HepG2 (cell line): ENCODE results near the gene RRP36. TPM values are rescaled to one million over a fixed set of nuclear protein-coding genes. Genes with fewer than 3 reads are reported as not detected.

Experiments
- ARID2 ChIP-seq: sonication (generic); formaldehyde crosslinking; IDR thresholded peaks from 2 replicates; pipeline ENCODE4 v1.8.1; 2022; ENCODE audit warnings: mild to moderate bottlenecking, missing genetic modification reagents, borderline replicate concordance
- ARNT2 ChIP-seq: sonication (generic); formaldehyde crosslinking; IDR thresholded peaks from 2 replicates; pipeline ENCODE4 v1.8.0; 2022; ENCODE audit warnings: mild to moderate bottlenecking, low read depth, missing genetic modification reagents, moderate library complexity
- BRCA1 ChIP-seq: sonication (generic); formaldehyde crosslinking; IDR thresholded peaks from 2 replicates; pipeline ENCODE4 v1.4.0; 2020; ENCODE audit warnings: missing genetic modification reagents
- ELF3 ChIP-seq: IDR thresholded peaks from 2 replicates; pipeline ENCODE4 v1.6.1; 2016; ENCODE audit warnings: missing genetic modification reagents, missing compliant biosample characterization
- FOSL2 ChIP-seq: sonication (generic); formaldehyde crosslinking; IDR thresholded peaks from 2 replicates; pipeline ENCODE4 v1.4.0; 2020; ENCODE audit warnings: missing genetic modification reagents
- KDM5A ChIP-seq: fragments of 200-600 bp; sonication (generic); IDR thresholded peaks from 2 replicates; pipeline ENCODE4 v1.7.0; 2018; ENCODE audit warnings: antibody characterized with exemption, mild to moderate bottlenecking, low read length, borderline replicate concordance
- KLF11 ChIP-seq: IDR thresholded peaks from 2 replicates; pipeline ENCODE4 v1.6.1; 2016; ENCODE audit warnings: missing compliant biosample characterization
- MED13 ChIP-seq: sonication (generic); formaldehyde crosslinking; IDR thresholded peaks from 2 replicates; pipeline ENCODE4 v1.5.0; 2020; ENCODE audit warnings: missing genetic modification reagents
- NKX3-1 ChIP-seq: sonication (generic); formaldehyde crosslinking; IDR thresholded peaks from 2 replicates; pipeline ENCODE4 v1.5.0; 2020; ENCODE audit warnings: missing genetic modification reagents
- NR2F1 ChIP-seq, 2 experiments: fragments of 450-650 bp in 1 of 2; formaldehyde crosslinking in 1 of 2; IDR thresholded peaks; 2 replicates each; pipeline versions ENCODE4 v1.5.0 to v1.6.1; 2016 to 2020; ENCODE audit warnings: mild to moderate bottlenecking in 1 of 2, missing compliant biosample characterization in 1 of 2, missing genetic modification reagents in 1 of 2, moderate library complexity in 1 of 2
- SAP130 ChIP-seq: IDR thresholded peaks from 2 replicates; pipeline ENCODE4 v1.6.1; 2016; ENCODE audit warnings: low read depth
- SIN3A ChIP-seq: IDR thresholded peaks from 2 replicates; pipeline ENCODE4 v1.6.1; 2011; ENCODE audit warnings: low read depth, mild to moderate bottlenecking, control low read depth, low read length, borderline replicate concordance
- TBP ChIP-seq: sonication (generic); formaldehyde crosslinking; IDR thresholded peaks from 2 replicates; pipeline ENCODE4 v1.5.0; 2020; ENCODE audit warnings: missing genetic modification reagents
- TGIF2 ChIP-seq: IDR thresholded peaks from 2 replicates; pipeline ENCODE4 v1.6.1; 2016; ENCODE audit warnings: control low read depth, missing compliant biosample characterization
- ZBTB1 ChIP-seq: sonication (generic); formaldehyde crosslinking; IDR thresholded peaks from 2 replicates; pipeline ENCODE4 v1.4.0; 2020; ENCODE audit warnings: missing genetic modification reagents, borderline replicate concordance
- ZKSCAN1 ChIP-seq: fragments of 150-350 bp; IDR thresholded peaks from 2 replicates; pipeline ENCODE4 v1.6.1; 2014; ENCODE audit warnings: low read length
- ZNF468 ChIP-seq: sonication (generic); formaldehyde crosslinking; IDR thresholded peaks from 2 replicates; pipeline ENCODE4 v1.8.0; 2022; ENCODE audit warnings: mild to moderate bottlenecking, moderate library complexity, missing genetic modification reagents
- ZNF550 ChIP-seq: sonication (generic); formaldehyde crosslinking; IDR thresholded peaks from 2 replicates; pipeline ENCODE4 v1.4.0; 2020; ENCODE audit warnings: mild to moderate bottlenecking, missing genetic modification reagents, borderline replicate concordance
- ZNF850 ChIP-seq: sonication (generic); formaldehyde crosslinking; conservative IDR thresholded peaks from 2 replicates; pipeline ENCODE4 v1.9.0; 2021; ENCODE audit warnings: mild to moderate bottlenecking, missing genetic modification reagents
- polyA plus RNA-seq, 8 experiments: library from polyadenylated mRNA; depleted of rRNA in 3 of 8; stranded (reverse) in 7 of 8; unstranded in 1 of 8; fragments of >200 nt; fragmentation: Illumina TruSeq in 4 of 8; extraction: Trizol in 4 of 8; gene quantifications; 2 replicates each; pipeline versions ENCODE4 v1.2.1 to v1.2.3, GENCODE V29; 2011 to 2016; ENCODE audit warnings: low read depth in 4 of 8, missing spikeins in 1 of 8, mixed read lengths in 1 of 8; ENCODE audit not compliant: insufficient read depth in 1 of 8
- total RNA-seq, 5 experiments: library from RNA; depleted of rRNA; stranded (reverse); fragments of >200 nt; fragmentation: Illumina TruSeq; extraction: Trizol; gene quantifications; 2 replicates each; pipeline ENCODE4 v1.2.3, GENCODE V29; 2016; ENCODE audit warnings: low read depth in 1 of 5
- TF ChIP-seq, protein P1 (sequence below): sonication (generic); formaldehyde crosslinking; IDR thresholded peaks from 2 replicates; pipeline ENCODE4 v1.8.1; 2022; ENCODE audit warnings: low read depth, mild to moderate bottlenecking, missing genetic modification reagents
- TF ChIP-seq, protein P2 (sequence below): sonication (generic); formaldehyde crosslinking; IDR thresholded peaks from 2 replicates; pipeline ENCODE4 v1.9.0; 2021; ENCODE audit warnings: missing genetic modification reagents, mild to moderate bottlenecking, borderline replicate concordance
- TF ChIP-seq, protein P3 (sequence below): sonication (generic); formaldehyde crosslinking; IDR thresholded peaks from 2 replicates; pipeline ENCODE4 v1.5.0; 2020; ENCODE audit warnings: mild to moderate bottlenecking, missing genetic modification reagents
- TF ChIP-seq, protein P4 (sequence below): sonication (generic); formaldehyde crosslinking; IDR thresholded peaks from 2 replicates; pipeline ENCODE4 v1.5.1; 2020; ENCODE audit warnings: mild to moderate bottlenecking, missing genetic modification reagents, borderline replicate concordance

RRP36 gene
- total and polyA plus RNA-seq, 2 of the 13 experiments (the other 11 are each of a cell fraction or from before 2014, with no cell fraction given): 29.5 to 144 TPM

DNA sequence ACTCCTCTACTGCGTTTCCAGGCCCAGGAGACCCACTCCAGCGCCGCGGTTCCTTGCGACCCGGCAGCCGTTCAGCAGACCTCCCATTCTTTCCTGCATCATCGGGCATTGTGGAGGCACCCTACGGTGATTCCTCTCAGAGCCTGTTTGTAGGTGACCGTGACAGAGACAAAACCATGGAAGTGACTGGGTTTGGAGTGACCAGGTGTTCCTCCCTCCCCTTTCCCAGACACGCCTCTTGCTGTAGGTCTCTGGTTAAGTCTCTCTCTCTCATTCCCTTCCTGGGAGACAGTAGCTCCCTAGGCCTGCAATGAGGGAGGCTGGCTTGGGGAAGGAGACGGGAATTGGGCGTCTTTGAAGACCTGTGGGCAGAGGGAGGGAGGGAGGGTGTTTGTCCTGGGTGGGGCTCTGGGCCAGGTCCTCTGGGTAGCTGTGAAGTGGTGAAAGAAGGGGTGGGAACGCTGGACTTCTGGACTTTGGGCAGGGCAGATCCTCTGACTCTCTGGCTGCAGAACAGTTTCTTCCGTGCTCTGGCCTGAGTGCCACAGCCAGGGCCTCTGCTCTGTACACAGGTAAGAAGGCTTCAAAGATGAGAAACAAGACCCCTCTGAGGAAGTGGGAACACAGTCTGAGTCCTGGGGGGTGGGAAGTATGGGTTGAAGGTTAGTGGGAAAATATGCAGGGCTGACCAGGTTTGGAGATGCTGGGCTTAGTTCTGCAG, 38.8 kb downstream of the RRP36 start (continued):
- TF ChIP-seq, protein P1, sequence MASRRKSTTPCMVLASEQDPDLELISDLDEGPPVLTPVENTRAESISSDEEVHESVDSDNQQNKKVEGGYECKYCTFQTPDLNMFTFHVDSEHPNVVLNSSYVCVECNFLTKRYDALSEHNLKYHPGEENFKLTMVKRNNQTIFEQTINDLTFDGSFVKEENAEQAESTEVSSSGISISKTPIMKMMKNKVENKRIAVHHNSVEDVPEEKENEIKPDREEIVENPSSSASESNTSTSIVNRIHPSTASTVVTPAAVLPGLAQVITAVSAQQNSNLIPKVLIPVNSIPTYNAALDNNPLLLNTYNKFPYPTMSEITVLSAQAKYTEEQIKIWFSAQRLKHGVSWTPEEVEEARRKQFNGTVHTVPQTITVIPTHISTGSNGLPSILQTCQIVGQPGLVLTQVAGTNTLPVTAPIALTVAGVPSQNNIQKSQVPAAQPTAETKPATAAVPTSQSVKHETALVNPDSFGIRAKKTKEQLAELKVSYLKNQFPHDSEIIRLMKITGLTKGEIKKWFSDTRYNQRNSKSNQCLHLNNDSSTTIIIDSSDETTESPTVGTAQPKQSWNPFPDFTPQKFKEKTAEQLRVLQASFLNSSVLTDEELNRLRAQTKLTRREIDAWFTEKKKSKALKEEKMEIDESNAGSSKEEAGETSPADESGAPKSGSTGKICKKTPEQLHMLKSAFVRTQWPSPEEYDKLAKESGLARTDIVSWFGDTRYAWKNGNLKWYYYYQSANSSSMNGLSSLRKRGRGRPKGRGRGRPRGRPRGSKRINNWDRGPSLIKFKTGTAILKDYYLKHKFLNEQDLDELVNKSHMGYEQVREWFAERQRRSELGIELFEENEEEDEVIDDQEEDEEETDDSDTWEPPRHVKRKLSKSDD (CRISPR knock-in tag): no peak
- TF ChIP-seq ZNF550 (CRISPR knock-in tag) (no peak), ARNT2 (CRISPR knock-in tag) (no peak; the same call in 1 of the 2 replicates), TGIF2 (no peak), ZKSCAN1 (no peak), KLF11 (CRISPR knock-in tag) (0 out of 2 replicates have a peak, but pooled peaks have one; percentile 69), SAP130 (CRISPR knock-in tag) (peak; percentile 86), ZNF468 (CRISPR knock-in tag) (no peak), FOSL2 (no peak), NR2F1 (CRISPR knock-in tag; IDR thresholded peaks at IDR 0.05) (peak in 1 of 2 experiments; percentile 43; a peak in 2 of 4 replicates), TBP (CRISPR knock-in tag) (no peak), ZBTB1 (no peak), ARID2 (CRISPR knock-in tag) (peak; percentile 64; the same call in 1 of the 2 replicates), BRCA1 (CRISPR knock-in tag) (no peak), ELF3 (peak; percentile 72), ZNF850 (CRISPR knock-in tag) (peak; percentile 58; the same call in 1 of the 2 replicates), KDM5A (0 out of 2 replicates have a peak, but pooled peaks have one; percentile 24), SIN3A (peak; percentile 46; the same call in 1 of the 2 replicates), MED13 (CRISPR knock-in tag) (no peak), NKX3-1 (no peak)
- TF ChIP-seq, protein P2, sequence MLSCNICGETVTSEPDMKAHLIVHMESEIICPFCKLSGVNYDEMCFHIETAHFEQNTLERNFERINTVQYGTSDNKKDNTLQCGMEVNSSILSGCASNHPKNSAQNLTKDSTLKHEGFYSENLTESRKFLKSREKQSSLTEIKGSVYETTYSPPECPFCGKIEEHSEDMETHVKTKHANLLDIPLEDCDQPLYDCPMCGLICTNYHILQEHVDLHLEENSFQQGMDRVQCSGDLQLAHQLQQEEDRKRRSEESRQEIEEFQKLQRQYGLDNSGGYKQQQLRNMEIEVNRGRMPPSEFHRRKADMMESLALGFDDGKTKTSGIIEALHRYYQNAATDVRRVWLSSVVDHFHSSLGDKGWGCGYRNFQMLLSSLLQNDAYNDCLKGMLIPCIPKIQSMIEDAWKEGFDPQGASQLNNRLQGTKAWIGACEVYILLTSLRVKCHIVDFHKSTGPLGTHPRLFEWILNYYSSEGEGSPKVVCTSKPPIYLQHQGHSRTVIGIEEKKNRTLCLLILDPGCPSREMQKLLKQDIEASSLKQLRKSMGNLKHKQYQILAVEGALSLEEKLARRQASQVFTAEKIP (CRISPR knock-in tag): no peak
- TF ChIP-seq, protein P3, sequence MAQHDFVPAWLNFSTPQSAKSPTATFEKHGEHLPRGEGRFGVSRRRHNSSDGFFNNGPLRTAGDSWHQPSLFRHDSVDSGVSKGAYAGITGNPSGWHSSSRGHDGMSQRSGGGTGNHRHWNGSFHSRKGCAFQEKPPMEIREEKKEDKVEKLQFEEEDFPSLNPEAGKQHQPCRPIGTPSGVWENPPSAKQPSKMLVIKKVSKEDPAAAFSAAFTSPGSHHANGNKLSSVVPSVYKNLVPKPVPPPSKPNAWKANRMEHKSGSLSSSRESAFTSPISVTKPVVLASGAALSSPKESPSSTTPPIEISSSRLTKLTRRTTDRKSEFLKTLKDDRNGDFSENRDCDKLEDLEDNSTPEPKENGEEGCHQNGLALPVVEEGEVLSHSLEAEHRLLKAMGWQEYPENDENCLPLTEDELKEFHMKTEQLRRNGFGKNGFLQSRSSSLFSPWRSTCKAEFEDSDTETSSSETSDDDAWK (CRISPR knock-in tag): no peak
- TF ChIP-seq, protein P4, sequence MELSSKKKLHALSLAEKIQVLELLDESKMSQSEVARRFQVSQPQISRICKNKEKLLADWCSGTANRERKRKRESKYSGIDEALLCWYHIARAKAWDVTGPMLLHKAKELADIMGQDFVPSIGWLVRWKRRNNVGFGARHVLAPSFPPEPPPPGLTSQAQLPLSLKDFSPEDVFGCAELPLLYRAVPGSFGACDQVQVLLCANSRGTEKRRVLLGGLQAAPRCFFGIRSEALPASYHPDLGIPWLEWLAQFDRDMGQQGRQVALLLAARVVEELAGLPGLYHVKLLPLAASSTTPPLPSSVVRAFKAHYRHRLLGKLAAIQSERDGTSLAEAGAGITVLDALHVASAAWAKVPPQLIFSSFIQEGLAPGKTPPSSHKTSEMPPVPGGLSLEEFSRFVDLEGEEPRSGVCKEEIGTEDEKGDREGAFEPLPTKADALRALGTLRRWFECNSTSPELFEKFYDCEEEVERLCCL (CRISPR knock-in tag): peak; percentile 72; the same call in 1 of the 2 replicates
